ENCODE results near the gene ERRFI1.

ERRFI1 gene

DNA sequence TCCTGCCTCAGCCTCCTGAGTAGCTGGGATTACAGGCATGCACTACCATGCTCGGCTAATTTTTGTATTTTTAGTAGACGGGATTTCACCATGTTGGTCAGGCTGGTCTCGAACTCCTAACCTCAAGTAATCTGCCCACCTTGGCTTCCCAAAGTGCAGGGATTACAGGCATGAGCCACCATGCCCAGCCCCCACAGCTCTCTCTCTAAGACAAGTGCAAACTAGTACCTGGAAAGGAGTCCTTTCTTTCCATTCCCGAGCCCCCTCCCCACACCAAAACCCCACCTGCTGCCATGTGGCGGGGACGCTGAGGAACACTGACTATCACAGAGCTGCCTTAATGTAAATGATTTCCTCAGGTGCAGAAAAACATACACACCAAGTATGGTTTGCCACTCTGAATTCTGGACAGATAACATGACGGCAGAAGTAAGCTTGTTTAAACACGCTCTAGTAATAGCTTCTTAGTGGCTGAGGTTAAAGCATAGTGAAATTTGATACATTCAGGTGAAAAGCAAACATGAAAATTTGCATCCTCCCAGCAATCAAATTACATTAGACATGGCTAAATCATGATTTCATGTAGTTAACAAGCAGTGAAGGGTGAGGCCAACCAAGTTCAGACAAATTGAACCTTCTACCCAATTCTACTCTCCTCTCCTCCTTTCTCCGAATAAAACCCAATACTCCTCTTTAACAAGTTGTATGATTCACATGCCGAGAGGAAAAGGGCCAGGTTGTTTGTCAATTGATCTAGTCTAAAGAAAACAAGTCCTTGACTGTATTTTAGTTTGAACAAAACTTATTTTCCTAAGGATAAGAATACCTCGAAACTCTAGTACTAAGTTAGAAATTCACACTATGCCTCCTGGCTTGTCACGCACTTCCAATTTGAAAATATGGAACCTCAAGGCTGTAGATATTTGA lies 19.8 kb downstream of the ERRFI1 start:
- in situ Hi-C loops (cut with HindIII; ENCODE audit: low sequenced_read_pairs), result loop anchor here (25.0 kb wide), 2 partner anchors 94 to 406 kb away; no protein-coding TSS in a partner anchor

GRCh38 chr1:8004803-8005573 lies 21.1 kb downstream of the ERRFI1 start:
- in situ Hi-C loops (cut with HindIII; ENCODE audit: low sequenced_read_pairs), result loop anchor here (25.0 kb wide), 2 partner anchors 93 to 407 kb away; no protein-coding TSS in a partner anchor

DNA sequence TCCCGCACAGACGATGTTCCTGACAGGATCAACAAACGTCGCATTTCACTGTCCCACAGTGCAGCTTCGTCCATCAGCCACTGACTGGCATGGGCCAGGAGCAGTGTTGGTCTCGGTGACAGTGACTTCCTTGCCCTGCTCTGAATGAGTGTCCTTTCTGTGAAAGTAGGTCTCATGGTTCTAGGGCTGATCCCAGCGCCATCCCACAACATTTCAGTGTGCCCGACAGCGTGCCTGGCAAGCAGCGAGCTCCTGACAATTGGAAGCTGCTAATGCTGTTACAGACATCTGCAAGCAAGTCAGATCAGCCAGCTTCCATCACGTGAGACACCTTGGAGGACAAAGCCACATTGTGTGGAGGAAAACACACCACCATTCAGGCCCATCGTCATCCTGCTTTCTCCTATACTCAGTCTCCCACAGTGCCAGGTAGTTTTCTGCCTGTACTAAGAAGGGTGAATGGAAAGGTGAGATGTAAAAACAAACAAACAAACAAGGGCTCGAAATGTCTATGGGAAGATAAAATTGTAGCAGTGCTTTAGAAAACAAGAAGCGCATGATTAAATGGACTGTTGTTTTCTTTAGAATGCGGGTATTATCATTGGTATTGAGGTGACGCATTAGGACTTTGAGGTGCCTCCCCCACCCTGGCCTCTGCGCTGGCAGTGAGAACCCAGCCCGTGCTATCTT lies 21.9 kb downstream of the ERRFI1 start:
- in situ Hi-C loops (cut with HindIII; ENCODE audit: low sequenced_read_pairs), result loop anchor here (25.0 kb wide), 2 partner anchors 92 to 408 kb away; no protein-coding TSS in a partner anchor

DNA sequence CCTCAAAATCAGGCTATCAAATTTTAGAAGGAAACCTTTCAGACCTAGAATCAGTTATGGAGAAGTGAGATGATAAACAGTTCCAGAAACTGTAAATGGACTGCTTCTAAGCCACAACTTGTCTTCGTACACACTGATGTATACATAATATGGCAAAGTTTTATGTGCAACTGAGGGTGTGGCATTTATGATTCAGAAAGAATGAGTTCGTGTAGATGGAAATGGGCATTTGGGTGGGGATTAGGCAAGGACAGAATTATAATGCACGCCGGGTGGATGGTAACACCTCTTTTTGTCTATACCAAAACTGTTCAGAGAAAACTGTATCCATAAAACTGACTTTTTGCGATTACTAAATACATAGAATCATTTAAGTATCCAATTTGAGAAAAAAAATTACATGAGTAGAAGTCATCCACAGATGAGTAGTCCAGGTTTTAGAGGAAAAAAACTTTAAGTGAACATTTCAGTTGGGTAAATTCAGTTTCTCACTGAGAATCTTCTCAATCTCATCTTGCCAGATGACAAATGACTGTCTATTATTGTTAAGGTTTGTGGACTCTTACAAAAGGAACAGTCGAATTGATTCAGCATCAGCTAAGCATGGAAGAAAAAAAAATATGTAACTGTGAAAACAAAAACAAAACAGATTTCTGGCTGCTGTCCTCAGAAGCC lies 22.5 kb downstream of the ERRFI1 start:
- in situ Hi-C loops (cut with HindIII; ENCODE audit: low sequenced_read_pairs), result loop anchor here (25.0 kb wide), 2 partner anchors 91 to 409 kb away; no protein-coding TSS in a partner anchor

- in situ Hi-C loops (cut with HindIII; ENCODE audit: low sequenced_read_pairs), result loop anchor here (25.0 kb wide), 2 partner anchors 91 to 409 kb away; no protein-coding TSS in a partner anchor
These were observed 23.2 kb downstream of the ERRFI1 start for GRCh38 chr1:8002921-8003320.

- in situ Hi-C loops (cut with HindIII; ENCODE audit: low sequenced_read_pairs), result loop anchor here (25.0 kb wide), 2 partner anchors 90 to 410 kb away; no protein-coding TSS in a partner anchor
These were observed 23.7 kb downstream of the ERRFI1 start for GRCh38 chr1:8002329-8002910.

DNA sequence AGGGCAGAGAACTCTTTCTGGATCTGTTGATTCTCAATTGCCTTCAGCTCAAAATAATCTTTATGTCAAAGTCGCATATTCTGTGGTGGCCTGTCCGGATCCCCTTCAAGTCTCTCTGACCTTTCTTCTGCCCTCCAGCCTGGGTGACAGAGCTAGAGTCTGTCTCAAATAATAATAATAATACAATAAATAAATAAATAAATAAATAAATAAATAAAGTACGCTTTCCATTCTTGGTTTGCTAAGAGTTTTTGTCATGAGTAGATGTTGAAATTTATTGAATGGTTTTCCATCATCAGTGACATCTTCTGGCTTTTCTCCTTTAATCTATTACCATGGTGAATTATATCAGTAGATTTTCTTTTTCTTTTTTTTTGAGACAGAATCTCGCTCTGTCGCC lies 30.7 kb downstream of the ERRFI1 start:
- in situ Hi-C loops (cut with HindIII; ENCODE audit: low sequenced_read_pairs), result no loop called here

DNA sequence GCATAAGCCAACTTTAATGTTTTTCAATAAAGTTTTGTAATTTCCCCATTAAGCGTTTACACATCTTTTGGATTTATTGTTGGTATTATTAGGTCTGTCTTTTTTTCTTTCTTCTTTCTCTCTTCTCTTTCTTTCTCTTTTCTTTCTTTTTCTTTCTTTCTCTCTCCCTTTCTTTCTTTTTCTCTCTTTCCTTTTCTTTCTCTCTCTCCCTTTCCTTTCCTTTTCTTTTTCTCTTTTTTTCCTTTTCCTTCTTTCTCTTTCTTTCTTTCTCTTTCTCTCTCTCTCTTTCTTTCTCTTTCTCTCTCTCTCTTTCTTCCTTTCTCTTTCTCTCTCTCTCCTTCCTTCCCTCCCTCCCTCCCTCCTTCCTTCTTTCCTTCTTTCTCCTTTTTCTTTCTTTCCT lies 31.3 kb downstream of the ERRFI1 start:
- in situ Hi-C loops (cut with HindIII; ENCODE audit: low sequenced_read_pairs), result no loop called here

- in situ Hi-C loops (cut with HindIII; ENCODE audit: low sequenced_read_pairs), result no loop called here
These were observed 32.3 kb downstream of the ERRFI1 start for GRCh38 chr1:7993593-7994479.

DNA sequence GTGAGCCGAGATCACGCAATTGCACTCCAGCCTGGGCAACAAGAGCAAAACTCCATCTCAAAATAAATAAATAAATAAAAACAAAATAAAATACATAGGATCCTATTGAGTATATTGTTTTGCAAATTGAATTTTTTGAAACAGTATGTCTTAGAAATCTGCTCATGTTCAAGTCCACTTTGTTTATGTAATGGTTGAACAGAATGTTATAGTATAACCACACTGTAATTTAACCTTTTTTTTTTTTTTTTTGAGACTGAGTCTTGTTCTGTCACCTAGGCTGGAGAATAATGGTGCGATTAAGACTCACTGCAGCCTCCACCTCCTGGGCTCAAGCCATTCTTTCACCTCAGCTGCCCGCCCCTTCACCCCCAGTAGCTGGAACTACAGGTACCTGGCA lies 33.2 kb downstream of the ERRFI1 start:
- in situ Hi-C loops (cut with HindIII; ENCODE audit: low sequenced_read_pairs), result no loop called here

DNA sequence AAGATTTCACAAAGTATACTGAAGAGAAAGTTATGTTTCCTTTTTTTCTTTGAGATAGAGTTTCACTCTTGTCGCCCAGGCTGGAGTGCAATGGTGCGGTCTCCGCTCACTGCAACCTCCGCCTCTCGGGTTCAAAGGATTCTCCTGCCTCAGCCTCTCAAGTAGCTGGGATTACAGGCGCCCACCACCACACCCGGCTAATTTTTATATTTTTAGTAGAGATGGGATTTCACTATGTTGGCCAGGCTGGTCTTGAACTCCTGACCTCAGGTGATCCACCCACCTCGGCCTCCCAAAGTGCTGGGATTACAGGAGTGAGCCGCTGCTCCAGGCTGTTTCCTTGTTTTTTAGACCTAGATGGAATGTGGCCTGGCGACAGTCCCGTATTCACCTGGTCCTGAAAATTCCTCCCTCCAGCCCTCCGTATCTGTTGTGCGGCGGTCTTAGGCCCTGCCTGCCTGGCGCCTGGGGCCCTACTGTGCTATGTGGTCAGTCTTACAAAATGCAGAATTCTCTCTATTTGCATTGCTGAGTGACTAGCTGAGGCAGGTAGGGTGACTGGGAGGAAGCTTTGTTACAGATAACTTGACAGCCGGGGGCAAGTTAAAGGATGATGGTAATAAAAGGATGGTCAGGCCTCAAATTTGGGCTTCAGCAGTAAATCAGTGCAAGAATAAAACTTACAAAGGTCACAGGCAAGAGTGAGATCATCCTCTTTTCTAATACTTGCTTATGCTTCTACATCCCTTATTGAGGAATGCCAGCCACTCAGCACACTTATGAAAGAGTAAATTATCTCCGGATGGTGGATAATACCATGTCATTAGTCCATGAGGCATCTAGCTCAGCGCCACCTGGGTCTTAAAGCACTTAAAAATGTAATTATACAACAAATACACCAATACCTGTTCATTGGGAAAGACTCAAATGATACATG lies 34.3 kb downstream of the ERRFI1 start:
- in situ Hi-C loops (cut with HindIII; ENCODE audit: low sequenced_read_pairs), result no loop called here

GRCh38 chr1:7989762-7990428 lies 36.2 kb downstream of the ERRFI1 start:
- in situ Hi-C loops (cut with HindIII; ENCODE audit: low sequenced_read_pairs), result no loop called here

- in situ Hi-C loops (cut with HindIII; ENCODE audit: low sequenced_read_pairs), result no loop called here
These were observed 37.5 kb downstream of the ERRFI1 start for GRCh38 chr1:7988576-7988975.

DNA sequence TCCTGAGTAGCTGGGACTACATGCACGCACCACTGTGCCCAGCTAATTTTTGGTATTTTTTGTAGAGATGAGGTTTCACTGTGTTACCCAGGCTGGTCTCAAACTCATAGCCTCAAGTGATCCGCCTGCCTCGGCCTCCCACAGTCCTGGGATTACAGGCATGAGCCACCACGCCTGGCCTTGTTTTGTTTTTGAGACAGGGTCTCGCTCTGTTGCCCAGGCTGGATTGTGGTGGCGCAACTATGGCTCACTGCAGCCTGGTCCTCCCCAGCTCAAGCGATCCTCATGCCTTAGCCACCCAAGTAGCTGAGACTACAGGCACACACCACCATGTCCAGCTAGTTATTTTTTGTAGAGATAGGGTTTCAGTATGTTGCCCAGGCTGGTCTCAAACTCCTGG lies 38.6 kb downstream of the ERRFI1 start:
- in situ Hi-C loops (cut with HindIII; ENCODE audit: low sequenced_read_pairs), result no loop called here

- in situ Hi-C loops (cut with HindIII; ENCODE audit: low sequenced_read_pairs), result no loop called here
These were observed 40.1 kb downstream of the ERRFI1 start for GRCh38 chr1:7985851-7986612.

- in situ Hi-C loops (cut with HindIII; ENCODE audit: low sequenced_read_pairs), result no loop called here
These were observed 41.3 kb downstream of the ERRFI1 start for GRCh38 chr1:7984811-7985210.

All from DLD1 (cell line).